Measurements from ENCODE around the gene PTEN. TPM values are rescaled to one million over a fixed set of nuclear protein-coding genes. Genes with fewer than 3 reads are reported as not detected.
"Not testable (repeated sequence)": the region's sequence is repeated elsewhere in the genome, so short reads cannot be mapped to it uniquely, and the experiment has no call there.

The PTEN gene
- total RNA-seq, 6 experiments from 2014 or later: 49.3 to 72.7 (median 63.5) TPM

DNA sequence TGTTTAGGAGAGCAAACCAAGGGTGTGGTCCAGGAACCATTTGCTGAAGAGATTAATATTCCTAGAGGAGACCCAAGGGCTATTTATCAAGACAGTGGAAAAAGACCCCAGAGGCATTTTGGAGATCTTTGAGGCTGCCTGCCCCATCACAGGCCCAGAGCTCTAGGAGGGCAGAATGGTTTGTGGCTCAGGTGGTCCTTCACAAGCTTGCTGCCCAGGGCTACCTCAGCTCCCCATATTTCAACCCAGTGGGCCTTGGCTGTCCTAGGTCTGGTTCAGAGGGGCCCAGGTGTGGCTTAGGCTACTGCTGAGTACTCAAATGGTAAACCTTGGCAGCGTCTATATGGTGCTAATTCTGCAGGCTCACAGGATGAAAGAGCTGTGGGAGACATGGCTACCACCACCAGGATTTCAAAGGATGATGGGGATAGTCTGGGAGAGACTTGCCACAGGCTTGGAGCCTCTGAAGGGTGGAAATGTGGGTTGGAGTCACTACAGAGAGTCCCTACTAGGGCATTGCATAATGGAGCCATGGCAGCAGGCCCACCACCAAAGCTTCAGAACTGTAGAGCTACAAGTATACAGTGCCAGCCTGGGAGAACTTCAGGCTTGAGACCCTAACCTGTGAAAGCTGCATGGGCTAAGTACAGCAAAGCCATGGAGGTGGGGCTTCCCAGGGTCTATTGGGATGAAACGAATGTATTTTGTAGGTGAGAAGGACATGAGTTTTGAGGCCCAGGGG, 24.3 kb downstream of the PTEN start:
- TF ChIP-seq, protein P1, sequence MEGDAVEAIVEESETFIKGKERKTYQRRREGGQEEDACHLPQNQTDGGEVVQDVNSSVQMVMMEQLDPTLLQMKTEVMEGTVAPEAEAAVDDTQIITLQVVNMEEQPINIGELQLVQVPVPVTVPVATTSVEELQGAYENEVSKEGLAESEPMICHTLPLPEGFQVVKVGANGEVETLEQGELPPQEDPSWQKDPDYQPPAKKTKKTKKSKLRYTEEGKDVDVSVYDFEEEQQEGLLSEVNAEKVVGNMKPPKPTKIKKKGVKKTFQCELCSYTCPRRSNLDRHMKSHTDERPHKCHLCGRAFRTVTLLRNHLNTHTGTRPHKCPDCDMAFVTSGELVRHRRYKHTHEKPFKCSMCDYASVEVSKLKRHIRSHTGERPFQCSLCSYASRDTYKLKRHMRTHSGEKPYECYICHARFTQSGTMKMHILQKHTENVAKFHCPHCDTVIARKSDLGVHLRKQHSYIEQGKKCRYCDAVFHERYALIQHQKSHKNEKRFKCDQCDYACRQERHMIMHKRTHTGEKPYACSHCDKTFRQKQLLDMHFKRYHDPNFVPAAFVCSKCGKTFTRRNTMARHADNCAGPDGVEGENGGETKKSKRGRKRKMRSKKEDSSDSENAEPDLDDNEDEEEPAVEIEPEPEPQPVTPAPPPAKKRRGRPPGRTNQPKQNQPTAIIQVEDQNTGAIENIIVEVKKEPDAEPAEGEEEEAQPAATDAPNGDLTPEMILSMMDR (IDR thresholded peaks at IDR 0.05): no peak
- Mint-ChIP-seq H3K27me3 (ENCODE audit: insufficient read depth) (peaks cover 2% of the 10 kb centered on the region), H3K27ac (no peak overlapping the region), H3K4me1 (ENCODE audit: low read depth) (peaks cover 32% of the 10 kb centered on the region), H3K36me3 (ENCODE audit: low read depth) (peaks cover 41% of the 10 kb centered on the region), H3K9me3 (peaks cover 5% of the 10 kb centered on the region; the same call in 1 of the 2 replicates), H3K4me3 (no peak overlapping the region)
- DNase-seq: no peak

DNA sequence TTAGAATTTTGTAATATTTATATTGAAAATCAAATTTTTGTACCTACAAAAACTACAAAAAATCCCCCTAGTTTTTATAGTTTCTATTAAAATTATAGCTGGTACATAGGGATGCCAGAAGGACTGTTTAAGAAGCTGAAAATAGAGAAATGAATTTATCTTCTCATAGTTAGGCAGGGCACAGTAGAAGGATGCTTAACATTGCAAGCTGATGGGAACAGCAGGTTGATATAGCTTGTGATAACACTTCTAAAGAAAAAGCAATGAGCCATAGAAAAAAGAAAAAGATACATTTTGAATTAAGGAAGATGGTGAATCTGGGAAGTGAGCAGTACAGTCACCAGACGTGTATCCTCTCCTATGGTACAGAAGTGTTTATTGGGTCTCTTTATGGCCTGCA, 32.0 kb downstream of the PTEN start:
- DNase-seq: no peak
- no peak overlapping the region for H3K27ac Mint-ChIP-seq

DNA sequence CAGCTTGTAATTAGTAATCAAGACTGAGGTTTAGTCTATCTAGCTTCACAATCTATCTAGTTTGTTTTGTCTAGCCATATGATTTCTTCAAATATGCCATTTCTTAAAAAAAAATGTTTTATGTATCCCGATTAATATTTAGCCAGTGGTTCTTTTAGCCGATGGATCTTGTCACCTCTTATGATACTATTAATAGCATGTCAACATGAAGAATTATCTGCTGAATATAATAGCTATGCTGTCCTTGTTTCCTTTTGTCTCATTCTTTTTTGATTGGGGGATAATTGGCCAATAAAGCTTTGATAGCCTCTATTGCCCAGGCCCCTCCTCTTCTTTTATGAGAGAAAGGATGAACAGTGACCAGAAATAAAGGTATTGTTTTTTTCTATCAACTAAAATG, 32.8 kb downstream of the PTEN start:
- DNase-seq: no peak
- H3K27me3 Mint-ChIP-seq (ENCODE audit: insufficient read depth): no peaks in the 10 kb centered on the region; the same call in 1 of the 2 replicates
- peaks cover 61% of the 10 kb centered on the region for H3K36me3 Mint-ChIP-seq (ENCODE audit: low read depth)
- peaks cover 5% of the 10 kb centered on the region; the same call in 1 of the 2 replicates for H3K9me3 Mint-ChIP-seq
- TF ChIP-seq, protein P1 (IDR thresholded peaks at IDR 0.05): no peak
- H3K4me3 Mint-ChIP-seq: no peak overlapping the region
- H3K27ac Mint-ChIP-seq: no peak overlapping the region
- peaks cover 26% of the 10 kb centered on the region for H3K4me1 Mint-ChIP-seq (ENCODE audit: low read depth)

More for the DNA sequence above, 32.0 kb downstream of the PTEN start:
- H3K27me3 Mint-ChIP-seq (ENCODE audit: insufficient read depth): no peaks in the 10 kb centered on the region; the same call in 1 of the 2 replicates
- H3K9me3 Mint-ChIP-seq: 0 out of 2 replicates have a peak, but pooled peaks cover 5% of the 10 kb centered on the region
- H3K36me3 Mint-ChIP-seq (ENCODE audit: low read depth): peaks cover 54% of the 10 kb centered on the region
- peaks cover 21% of the 10 kb centered on the region for H3K4me1 Mint-ChIP-seq (ENCODE audit: low read depth)
- no peak overlapping the region for H3K4me3 Mint-ChIP-seq
- TF ChIP-seq, protein P1 (IDR thresholded peaks at IDR 0.05): no peak

DNA sequence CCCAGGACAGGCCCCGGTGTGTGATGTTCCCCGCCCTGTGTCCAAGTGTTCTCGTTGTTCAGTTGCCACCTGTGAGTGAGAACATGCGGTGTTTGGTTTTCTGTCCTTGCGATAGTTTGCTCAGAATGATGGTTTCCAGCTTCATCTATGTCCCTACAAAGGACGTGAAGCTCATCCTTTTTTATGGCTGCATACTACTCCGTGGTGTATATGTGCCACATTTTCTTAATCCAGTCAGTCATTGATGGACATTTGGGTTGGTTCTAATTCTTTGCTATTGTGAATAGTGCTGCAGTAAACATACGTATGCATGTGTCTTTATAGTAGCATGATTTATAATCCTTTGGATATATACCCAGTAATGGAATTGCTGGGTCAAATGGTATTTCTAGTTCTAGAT, 34.5 kb downstream of the PTEN start:
- not testable (repeated sequence) for H3K9me3 Mint-ChIP-seq; H3K4me3 Mint-ChIP-seq; DNase-seq; H3K27me3 Mint-ChIP-seq (ENCODE audit: insufficient read depth); H3K27ac Mint-ChIP-seq
- Mint-ChIP-seq H3K36me3 (ENCODE audit: low read depth) (peaks cover 71% of the 10 kb centered on the region), H3K4me1 (ENCODE audit: low read depth) (peaks cover 16% of the 10 kb centered on the region)

DNA sequence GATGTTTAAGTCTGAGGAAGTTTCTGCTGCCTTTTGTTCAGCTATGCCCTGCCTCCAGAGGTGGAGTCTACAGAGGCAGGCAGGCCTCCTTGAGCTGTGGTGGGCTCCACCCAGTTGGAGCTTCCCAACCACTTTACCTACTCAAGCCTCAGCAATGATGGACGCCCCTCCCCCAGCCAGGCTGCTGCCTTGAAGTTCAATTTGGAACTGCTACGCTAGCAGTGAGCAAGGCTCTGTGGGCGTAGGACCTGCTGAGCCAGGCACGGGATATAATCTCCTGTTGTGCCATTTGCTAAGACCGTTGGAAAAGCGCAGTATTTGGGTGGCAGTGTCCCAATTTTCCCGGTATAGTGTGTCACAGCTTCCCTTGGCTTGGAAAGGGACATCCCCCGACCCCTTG, 40.0 kb downstream of the PTEN start:
- H3K9me3 Mint-ChIP-seq; H3K27ac Mint-ChIP-seq; DNase-seq; H3K27me3 Mint-ChIP-seq (ENCODE audit: insufficient read depth); H3K4me3 Mint-ChIP-seq: not testable (repeated sequence)
- peaks cover 18% of the 10 kb centered on the region for H3K4me1 Mint-ChIP-seq (ENCODE audit: low read depth)
- peaks cover 81% of the 10 kb centered on the region for H3K36me3 Mint-ChIP-seq (ENCODE audit: low read depth)

DNA sequence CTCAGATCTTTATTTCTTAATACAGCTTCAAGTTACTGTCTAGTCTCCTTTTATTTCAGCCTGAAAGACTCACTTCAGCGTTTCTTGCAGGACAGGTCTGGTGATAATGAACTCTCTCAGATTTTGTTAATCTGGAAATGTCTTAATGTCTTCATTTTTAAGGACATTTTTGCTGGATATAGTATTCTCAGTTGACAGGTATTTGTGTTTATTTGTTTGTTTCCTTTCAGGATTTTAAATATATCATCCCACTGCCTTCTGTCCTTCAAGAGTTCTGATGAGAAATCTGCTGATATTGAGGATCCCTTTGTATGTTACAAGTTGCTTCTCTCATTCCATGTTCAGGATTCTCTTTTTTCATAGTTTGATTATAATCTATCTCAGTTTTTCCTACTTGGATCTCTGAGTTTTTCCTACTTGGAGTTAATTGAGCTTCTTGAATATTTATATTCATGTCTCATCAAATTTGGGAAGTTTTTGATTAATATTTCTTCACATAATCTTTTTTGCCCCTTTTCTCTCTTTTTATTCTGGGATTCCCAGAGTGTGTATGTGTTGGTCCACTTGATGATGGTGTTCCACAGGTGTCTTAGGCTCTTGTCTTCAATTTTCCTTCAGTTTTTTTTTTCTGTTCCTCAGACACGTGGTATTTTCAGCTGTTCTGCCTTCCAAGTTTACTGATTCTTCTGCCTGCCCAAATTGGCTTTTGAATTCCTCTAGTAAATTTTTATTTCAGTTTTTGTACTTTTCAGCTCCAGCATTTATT, 49.9 kb downstream of the PTEN start:
- Mint-ChIP-seq H3K27ac (no peak overlapping the region), H3K4me3 (no peak overlapping the region), H3K9me3 (peaks cover 21% of the 10 kb centered on the region), H3K27me3 (ENCODE audit: insufficient read depth) (peaks cover 2% of the 10 kb centered on the region), H3K4me1 (ENCODE audit: low read depth) (peaks cover 47% of the 10 kb centered on the region), H3K36me3 (ENCODE audit: low read depth) (peaks cover 73% of the 10 kb centered on the region)
- DNase-seq: no peak
- TF ChIP-seq, protein P1 (IDR thresholded peaks at IDR 0.05): no peak

Data from HFFc6 (cell line).